Heart left ventricle (tissue), 16 donors: ENCODE measurements around the gene ECSCR. TPM values are rescaled to one million over a fixed set of nuclear protein-coding genes. Genes with fewer than 3 reads are reported as not detected.

ENCODE experiments used
- ATAC-seq, 4 donors: fragments of 200-7000 bp; cut with Tn5 transposase; one replicate each; pipeline ENCODE4 v1.9.1; 2020 to 2022; ENCODE audit warnings: moderate library complexity in 4 of 4, mild to moderate bottlenecking in 3 of 4, moderate number of reproducible peaks in 1 of 4
- DNase-seq, 5 donors: peaks; one replicate each; pipeline ENCODE4 v3.0.0-alpha.2; 2020
- H3K27ac ChIP-seq, 12 donors: fragments of 200-600 bp; sonication (generic) in 4 of 12; one replicate each; pipeline versions ENCODE4 v1.5.0 to v1.8.0; 2016 to 2022; ENCODE audit warnings: mild to moderate bottlenecking in 2 of 12
- H3K27me3 ChIP-seq, 9 donors: fragments of 200-600 bp; sonication (generic) in 2 of 9; one replicate each; pipeline versions ENCODE4 v1.5.1 to v1.8.0; 2016 to 2022; ENCODE audit warnings: mild to moderate bottlenecking in 3 of 9
- H3K36me3 ChIP-seq, 9 donors: fragments of 200-600 bp; sonication (generic) in 2 of 9; one replicate each; pipeline versions ENCODE4 v1.5.0 to v1.8.0; 2018 to 2022; ENCODE audit warnings: mild to moderate bottlenecking in 2 of 9
- H3K4me1 ChIP-seq, 12 donors: fragments of 200-600 bp; sonication (generic) in 4 of 12; one replicate each; pipeline versions ENCODE4 v1.5.0 to v1.8.0; 2016 to 2022; ENCODE audit warnings: mild to moderate bottlenecking in 3 of 12
- H3K4me3 ChIP-seq, 12 donors: fragments of 200-600 bp; sonication (generic) in 4 of 12; one replicate each; pipeline versions ENCODE4 v1.5.0 to v1.8.0; 2017 to 2022; ENCODE audit warnings: mild to moderate bottlenecking in 9 of 12, moderate library complexity in 4 of 12
- H3K9me3 ChIP-seq, 12 donors: fragments of 200-600 bp; sonication (generic) in 4 of 12; one replicate each; pipeline versions ENCODE4 v1.5.0 to v1.8.0; 2016 to 2022; ENCODE audit warnings: mild to moderate bottlenecking in 1 of 12
- POLR2A ChIP-seq, 2 donors: fragments of 450-650 bp; IDR thresholded peaks; one replicate each; pipeline ENCODE4 v1.6.1; 2017; ENCODE audit warnings: antibody characterized with exemption in 2 of 2, mild to moderate bottlenecking in 2 of 2, moderate library complexity in 2 of 2
- WGBS, 4 donors: extraction: QIAGEN DNeasy Blood & Tissue Kit in 2 of 4; methylation state at CpG; one replicate each; pipeline versions ENCODE4 v1.1.5 to v1.1.7; 2013 to 2018; 5-methylcytosine and 5-hydroxymethylcytosine counted together
- intact Hi-C, 10 donors: fragments of 100-400 bp; cut with DNase I; formaldehyde crosslinking; loops; one replicate each; pipeline versions ENCODE4 v1.11.1 to v1.14.2; 2022
- polyA plus RNA-seq, 2 donors: library from polyadenylated mRNA; stranded (reverse); fragments of 200-250 nt; gene quantifications; one replicate each; pipeline ENCODE4 v1.2.3, GENCODE V29; 2013
- total RNA-seq, 9 donors: library from RNA; depleted of rRNA in 2 of 9; stranded (reverse); fragments of >200 nt in 2 of 9; fragmentation: NEBNext Ultra II Directional in 3 of 9; extraction: Animal tissue kit (Norgen Biotek cat#: 25700) in 3 of 9; gene quantifications; one replicate each; pipeline versions ENCODE4 v1.1.0 to v1.2.4, GENCODE V29; 2016 to 2023
- TF ChIP-seq, protein P1 (sequence below), 12 donors: fragments of 200-600 bp; sonication (generic) in 4 of 12; IDR thresholded peaks; one replicate each; pipeline versions ENCODE4 v1.5.0 to v1.8.0; 2018 to 2022; ENCODE audit warnings: antibody characterized with exemption in 12 of 12, mild to moderate bottlenecking in 5 of 12
- donor health status: ischemic (EF 13 %, LVEDD 7.1; RV severe dilation, severe dysfunction).
- donor health status: healthy with polysubstance abuse.
- donor health status: DM: no; HTN: yes; CAD: no.
- donor health status: DM: no; HTN: no; CAD: no.
- donor health status: ischemic (EF 25% LVEDD 6.9; RV normal size, moderate dysfunction).
- donor health status: ischemic (EF 25% LVEDD 5.7; RV mildly dilated, moderate dysfunction).
- donor health status: healthy.
- donor health status: DM: yes; HTN: yes; CAD: no.
- donor health status: ischemic (EF 35%, LVEDD 5.7; RV mildly dilated, moderate dysfunction).
- donor health status: nonischemic (EF 11% LVEDD 7.7; RV severe dilation, severe dysfunction).
- donor health status: DM: yes; HTN: yes; CAD: no.
- donor health status: PGD.
- donor health status: ischemic (EF 29% LVEDD 5.4; RV normal size, mild dysfunction).
- donor health status: nonischemic (EF 23%, LVEDD 6.1; RV moderate dilation, normal function).

The ECSCR gene
- total and polyA plus RNA-seq, 11 donors: 13.4 to 59.3 (median 21.3) TPM

- intact Hi-C loops: no loop called here
- Histone ChIP-seq H3K36me3 (peaks cover 0 to 27% (median 13%) of the 10 kb centered on the region in 9 donors), H3K9me3 (no peaks in the 10 kb centered on the region), H3K27ac (no peak overlapping the region), H3K27me3 (no peaks in the 10 kb centered on the region), H3K4me1 (peaks cover 0 to 24% (median 12%) of the 10 kb centered on the region in 12 donors), H3K4me3 (no peak overlapping the region)
- TF ChIP-seq POLR2A (IDR thresholded peaks at IDR 0.05): no peak
- TF ChIP-seq, protein P1, sequence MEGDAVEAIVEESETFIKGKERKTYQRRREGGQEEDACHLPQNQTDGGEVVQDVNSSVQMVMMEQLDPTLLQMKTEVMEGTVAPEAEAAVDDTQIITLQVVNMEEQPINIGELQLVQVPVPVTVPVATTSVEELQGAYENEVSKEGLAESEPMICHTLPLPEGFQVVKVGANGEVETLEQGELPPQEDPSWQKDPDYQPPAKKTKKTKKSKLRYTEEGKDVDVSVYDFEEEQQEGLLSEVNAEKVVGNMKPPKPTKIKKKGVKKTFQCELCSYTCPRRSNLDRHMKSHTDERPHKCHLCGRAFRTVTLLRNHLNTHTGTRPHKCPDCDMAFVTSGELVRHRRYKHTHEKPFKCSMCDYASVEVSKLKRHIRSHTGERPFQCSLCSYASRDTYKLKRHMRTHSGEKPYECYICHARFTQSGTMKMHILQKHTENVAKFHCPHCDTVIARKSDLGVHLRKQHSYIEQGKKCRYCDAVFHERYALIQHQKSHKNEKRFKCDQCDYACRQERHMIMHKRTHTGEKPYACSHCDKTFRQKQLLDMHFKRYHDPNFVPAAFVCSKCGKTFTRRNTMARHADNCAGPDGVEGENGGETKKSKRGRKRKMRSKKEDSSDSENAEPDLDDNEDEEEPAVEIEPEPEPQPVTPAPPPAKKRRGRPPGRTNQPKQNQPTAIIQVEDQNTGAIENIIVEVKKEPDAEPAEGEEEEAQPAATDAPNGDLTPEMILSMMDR (IDR thresholded peaks at IDR 0.05): no peak
- 93 to 96% (median 94%) methylated on average over 7 of the region's 7 CpGs for WGBS, 4 donors
- ATAC-seq (no peak), DNase-seq (no peak)
Observed at GRCh38 chr5:139408191-139408590, 54.4 kb downstream of the ECSCR start.

GRCh38 chr5:139407517-139407916, 55.0 kb downstream of the ECSCR start:
- DNase-seq: no peak
- no peak for ATAC-seq
- intact Hi-C loops: no loop called here
- Histone ChIP-seq H3K4me3 (no peak overlapping the region), H3K4me1 (peaks cover 0 to 29% (median 17%) of the 10 kb centered on the region in 12 donors), H3K36me3 (peaks cover 0 to 20% (median 6%) of the 10 kb centered on the region in 9 donors), H3K9me3 (no peaks in the 10 kb centered on the region), H3K27me3 (no peaks in the 10 kb centered on the region), H3K27ac (no peak overlapping the region)
- TF ChIP-seq, protein P1 (IDR thresholded peaks at IDR 0.05): no peak
- TF ChIP-seq POLR2A (IDR thresholded peaks at IDR 0.05): no peak

DNA sequence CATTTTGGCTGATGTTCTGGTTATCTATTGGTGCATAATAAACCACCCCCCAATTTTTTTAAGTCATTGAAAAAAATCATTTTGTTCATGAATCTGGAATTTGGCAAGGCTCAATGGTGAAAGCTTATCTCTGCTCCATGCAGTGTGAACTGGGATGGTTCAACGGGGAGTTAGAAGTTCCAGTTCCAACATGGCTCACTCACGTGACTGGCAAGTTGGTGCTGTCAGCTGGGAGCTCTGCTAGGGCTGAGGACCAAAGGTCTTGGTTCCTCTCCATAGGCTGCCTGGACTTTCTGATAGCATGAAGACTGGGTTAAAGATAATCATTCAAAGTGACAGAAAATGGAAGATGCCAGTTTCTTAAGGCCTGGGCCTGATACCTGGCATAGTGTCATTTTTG, 55.6 kb downstream of the ECSCR start:
- Histone ChIP-seq H3K4me1 (peaks cover 0 to 33% (median 17%) of the 10 kb centered on the region in 12 donors), H3K36me3 (peaks cover 0 to 15% (median 2%) of the 10 kb centered on the region in 9 donors), H3K4me3 (no peak overlapping the region), H3K27me3 (no peaks in the 10 kb centered on the region), H3K27ac (no peak overlapping the region), H3K9me3 (no peaks in the 10 kb centered on the region)
- DNase-seq: no peak
- TF ChIP-seq POLR2A (IDR thresholded peaks at IDR 0.05): no peak
- TF ChIP-seq, protein P1 (IDR thresholded peaks at IDR 0.05): no peak
- intact Hi-C loops: no loop called here
- ATAC-seq: no peak
- WGBS, 4 donors: 50 to 55% (median 52%) methylated on average over 2 of the region's 2 CpGs

DNA sequence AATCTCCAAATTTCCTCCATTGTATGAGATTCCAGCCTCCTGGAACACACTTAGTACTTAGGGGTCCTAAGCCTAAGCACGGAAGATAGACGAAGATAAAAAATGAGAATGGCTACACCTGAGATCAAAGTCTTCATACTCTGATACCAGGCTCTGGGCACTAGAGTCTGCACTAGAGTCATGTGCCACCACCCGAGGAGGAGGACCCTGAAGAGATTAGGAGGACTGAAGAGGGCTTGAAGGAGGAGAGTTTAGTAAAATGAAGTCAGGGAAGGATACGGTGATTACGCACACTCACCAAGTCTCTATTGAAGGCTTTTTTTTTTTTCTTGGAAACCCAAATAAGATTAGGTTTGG, 58.1 kb downstream of the ECSCR start:
- no peaks in the 10 kb centered on the region for H3K27me3 ChIP-seq
- H3K4me3 ChIP-seq: peak overlapping the region in 10 of 12 donors; percentile 9 to 66 (median 58)
- TF ChIP-seq, protein P1 (IDR thresholded peaks at IDR 0.05): no peak
- no peak for TF ChIP-seq POLR2A (IDR thresholded peaks at IDR 0.05)
- peaks cover 0 to 28% (median 15%) of the 10 kb centered on the region in 12 donors for H3K4me1 ChIP-seq
- WGBS, 4 donors: 53 to 61% (median 58%) methylated on average over 5 of the region's 5 CpGs
- H3K9me3 ChIP-seq: no peaks in the 10 kb centered on the region
- ATAC-seq: no peak
- peaks cover 0 to 10% (median 0%) of the 10 kb centered on the region in 9 donors for H3K36me3 ChIP-seq
- DNase-seq: no peak
- H3K27ac ChIP-seq: peak overlapping the region; percentile 81 to 96 (median 89)
- intact Hi-C loops: loop anchor here in 1 of 10 donors (5.0 kb wide), 1 partner anchor 62 kb away; the partner anchor contains the start of gene PAIP2
